Prostate gland (tissue), 2 donors: ENCODE results near the gene NOC4L.

ENCODE experiments used
- CTCF ChIP-seq, 4 experiments: fragments of 200-600 bp in 2 of 4; fragments of 450-650 bp in 2 of 4; sonication (generic) in 2 of 4; IDR thresholded peaks; 1 replicate in 3 of 4; 2 replicates in 1 of 4; pipeline ENCODE4 v1.5.1; 2016 to 2019; ENCODE audit warnings: antibody characterized with exemption in 4 of 4, mild to moderate bottlenecking in 2 of 4, moderate library complexity in 2 of 4
- POLR2AphosphoS5 ChIP-seq: sonication (generic); formaldehyde crosslinking; IDR thresholded peaks from one replicate; pipeline ENCODE4 v1.6.1; 2017; ENCODE audit warnings: antibody characterized with exemption

- TF ChIP-seq CTCF (IDR thresholded peaks at IDR 0.05), result no peak
- TF ChIP-seq POLR2AphosphoS5, result no peak
Measured at GRCh38 chr12:132146098-132146497, 1.8 kb downstream of the NOC4L start.
